Measurements from ENCODE around the gene FARP2.

GRCh38 chr2:241320394-241320793 is 35.7 kb upstream of the FARP2 start:
- TF ChIP-seq CTCF (IDR thresholded peaks at IDR 0.05 in 2 of 3, conservative IDR thresholded peaks at IDR 0.05 in 1 of 3; ENCODE audit: control insufficient read depth in 2 of 3, extremely low read depth in 1 of 3, insufficient read depth in 1 of 3, low read depth in 3 of 3, low read length in 3 of 3): no peak
- no peak for TF ChIP-seq ZZZ3 (IDR thresholded peaks at IDR 0.05; ENCODE audit: control insufficient read depth, insufficient read length, low read depth)
- no peak for TF ChIP-seq MTA3 (IDR thresholded peaks at IDR 0.05; ENCODE audit: borderline replicate concordance, low read length)
- no peak for TF ChIP-seq POLR2AphosphoS5 (IDR thresholded peaks at IDR 0.05; ENCODE audit: low read length)

Measured in GM12878 (cell line).